Cardiac fibroblast (primary cell): ENCODE measurements around the gene RNF223.
"Not testable (repeated sequence)": the region's sequence is repeated elsewhere in the genome, so short reads cannot be mapped to it uniquely, and the experiment has no call there.

Experiments
- DNase-seq, 2 donors: peaks; one replicate each; pipeline versions ENCODE4 v3.0.0 to v3.0.0-alpha.2; 2010; ENCODE audit warnings: low read depth in 2 of 2
- H3K4me3 ChIP-seq, 2 donors: replicated peaks in 1 of 2; 1 replicate in 1 of 2; 2 replicates in 1 of 2; pipeline ENCODE4 v1.5.1; 2011; ENCODE audit warnings: low read depth in 2 of 2, low read length in 2 of 2, mild to moderate bottlenecking in 2 of 2, moderate library complexity in 1 of 2
- TF ChIP-seq, protein P1 (sequence below): IDR thresholded peaks from one replicate; pipeline ENCODE4 v1.5.1; 2011; ENCODE audit warnings: low read depth, mild to moderate bottlenecking, low read length, inconsistent platforms

RNF223 gene

DNA sequence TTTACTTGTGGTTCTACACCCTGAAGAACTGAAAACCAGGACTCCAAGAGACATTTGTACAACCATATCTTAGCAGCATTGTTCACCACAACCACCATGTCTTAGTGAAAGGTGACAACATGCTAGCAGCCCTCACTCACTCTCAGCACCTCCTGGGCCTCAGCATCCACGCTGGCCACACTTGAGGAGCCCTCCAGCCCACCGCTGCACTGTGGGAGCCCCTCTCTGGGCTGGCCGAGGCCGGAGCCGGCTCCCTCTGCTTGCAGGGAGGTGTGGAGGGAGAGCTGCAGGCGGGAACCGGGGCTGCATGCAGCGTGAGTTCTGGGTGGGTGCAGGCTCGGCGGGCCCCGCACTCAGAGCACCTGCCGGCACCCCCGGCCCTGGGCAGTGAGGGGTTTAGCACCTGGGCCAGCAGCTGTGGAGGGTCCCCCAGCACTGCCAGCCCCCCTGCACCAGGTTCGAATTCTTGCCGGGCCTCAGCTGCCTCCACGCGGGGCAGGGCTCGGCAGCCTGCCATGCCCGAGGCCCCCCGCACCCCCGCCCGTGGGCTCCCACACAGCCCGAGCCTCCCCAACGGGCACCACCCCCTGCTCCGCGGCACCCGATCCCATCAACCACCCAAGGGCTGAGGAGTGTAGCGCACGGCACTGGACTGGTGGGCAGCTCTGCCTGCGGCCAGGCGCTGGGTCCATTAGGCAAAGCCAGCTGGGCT is 32.6 kb upstream of the RNF223 start:
- no peak for DNase-seq
- H3K4me3 ChIP-seq: no peak overlapping the region
- TF ChIP-seq, protein P1, sequence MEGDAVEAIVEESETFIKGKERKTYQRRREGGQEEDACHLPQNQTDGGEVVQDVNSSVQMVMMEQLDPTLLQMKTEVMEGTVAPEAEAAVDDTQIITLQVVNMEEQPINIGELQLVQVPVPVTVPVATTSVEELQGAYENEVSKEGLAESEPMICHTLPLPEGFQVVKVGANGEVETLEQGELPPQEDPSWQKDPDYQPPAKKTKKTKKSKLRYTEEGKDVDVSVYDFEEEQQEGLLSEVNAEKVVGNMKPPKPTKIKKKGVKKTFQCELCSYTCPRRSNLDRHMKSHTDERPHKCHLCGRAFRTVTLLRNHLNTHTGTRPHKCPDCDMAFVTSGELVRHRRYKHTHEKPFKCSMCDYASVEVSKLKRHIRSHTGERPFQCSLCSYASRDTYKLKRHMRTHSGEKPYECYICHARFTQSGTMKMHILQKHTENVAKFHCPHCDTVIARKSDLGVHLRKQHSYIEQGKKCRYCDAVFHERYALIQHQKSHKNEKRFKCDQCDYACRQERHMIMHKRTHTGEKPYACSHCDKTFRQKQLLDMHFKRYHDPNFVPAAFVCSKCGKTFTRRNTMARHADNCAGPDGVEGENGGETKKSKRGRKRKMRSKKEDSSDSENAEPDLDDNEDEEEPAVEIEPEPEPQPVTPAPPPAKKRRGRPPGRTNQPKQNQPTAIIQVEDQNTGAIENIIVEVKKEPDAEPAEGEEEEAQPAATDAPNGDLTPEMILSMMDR: no peak

DNA sequence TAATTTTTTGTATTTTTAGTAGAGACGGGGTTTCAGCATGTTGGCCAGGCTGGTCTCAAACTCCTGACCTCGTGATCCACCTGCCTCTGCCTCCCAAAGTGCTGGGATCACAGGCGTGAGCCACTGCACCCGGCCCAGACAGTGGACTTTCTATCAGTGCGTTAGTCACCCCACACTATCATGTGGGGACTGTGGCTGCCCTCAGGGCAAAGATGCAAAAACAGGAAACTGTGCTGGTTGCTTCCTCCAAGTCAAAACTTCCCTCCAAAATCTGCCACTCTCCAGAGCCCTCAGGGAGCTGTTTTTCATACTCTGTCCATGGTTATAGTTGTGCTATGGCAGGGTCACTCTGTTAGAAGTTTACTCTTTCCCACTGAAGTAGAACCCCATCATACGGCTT is 30.0 kb upstream of the RNF223 start:
- DNase-seq, H3K4me3 ChIP-seq: not testable (repeated sequence)

DNA sequence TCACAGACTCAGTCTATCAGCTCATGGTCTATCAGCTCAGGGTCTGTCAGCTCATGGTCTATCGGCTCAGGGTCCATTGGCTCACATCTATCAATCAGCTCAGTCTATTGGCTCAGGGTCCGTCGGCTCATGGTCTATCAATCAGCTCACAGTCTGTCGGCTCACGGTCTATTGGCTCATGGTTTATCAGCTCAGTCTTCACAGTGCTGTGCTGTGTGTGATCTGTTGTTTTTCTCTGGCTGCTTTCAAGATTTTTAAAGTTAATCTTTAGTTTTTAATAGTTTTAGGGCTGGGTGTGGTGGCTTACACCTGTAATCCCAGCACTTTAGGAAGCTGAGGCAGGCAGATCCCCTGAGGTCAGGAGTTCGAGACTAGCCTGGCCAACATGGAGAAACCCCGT is 27.4 kb upstream of the RNF223 start:
- no peak overlapping the region for H3K4me3 ChIP-seq
- DNase-seq: no peak
- TF ChIP-seq, protein P1: no peak

DNA sequence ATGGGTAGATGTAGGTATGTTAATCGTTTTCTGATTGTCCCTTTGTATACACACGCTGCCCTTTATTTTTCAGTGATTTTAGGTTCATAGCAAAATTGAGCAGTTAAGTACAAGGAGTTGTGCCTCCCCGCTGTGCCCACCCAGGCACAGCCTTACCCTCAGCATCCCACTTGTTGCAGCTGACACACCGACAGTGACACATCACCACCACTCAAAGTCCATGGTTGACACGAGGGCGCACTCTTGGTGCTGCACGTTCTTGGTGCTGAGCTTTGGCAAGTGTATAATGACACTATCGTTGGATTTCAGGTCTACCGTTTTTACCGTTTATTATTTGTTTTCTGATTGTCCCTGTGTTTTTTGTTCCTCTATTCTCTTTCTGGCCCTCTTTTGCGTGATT is 26.2 kb upstream of the RNF223 start:
- TF ChIP-seq, protein P1: no peak
- H3K4me3 ChIP-seq: no peak overlapping the region
- DNase-seq: no peak

DNA sequence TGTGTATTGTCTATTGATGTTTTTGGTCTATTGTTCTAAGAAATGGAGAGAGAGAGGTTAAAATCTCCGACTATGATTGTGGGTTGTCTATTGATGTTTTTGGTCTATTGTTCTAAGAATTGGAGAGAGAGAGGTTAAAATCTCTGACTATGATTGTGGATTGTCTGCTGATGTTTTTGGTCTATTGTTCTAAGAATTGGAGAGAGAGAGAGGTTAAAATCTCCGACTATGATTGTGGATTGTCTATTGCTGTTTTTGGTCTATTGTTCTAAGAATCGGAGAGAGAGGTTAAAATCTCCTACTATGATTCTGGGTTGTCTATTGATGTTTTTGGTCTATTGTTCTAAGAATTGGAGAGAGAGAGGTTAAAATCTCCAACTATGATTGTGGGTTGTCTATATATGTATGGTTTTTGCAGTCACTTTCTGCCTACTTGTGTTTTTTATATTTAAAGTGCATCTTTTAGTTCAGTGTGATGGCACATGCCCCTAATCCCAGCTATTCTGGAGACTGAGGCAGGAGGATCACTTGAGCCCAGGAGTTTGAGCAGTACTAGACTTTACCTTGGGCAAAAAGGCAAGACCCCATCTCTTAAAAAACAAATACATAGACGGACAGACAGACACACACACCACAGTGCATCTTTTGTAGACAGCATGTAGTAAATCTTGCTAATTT is 25.5 kb upstream of the RNF223 start:
- H3K4me3 ChIP-seq: no peak overlapping the region
- DNase-seq: no peak
- TF ChIP-seq, protein P1: no peak

DNA sequence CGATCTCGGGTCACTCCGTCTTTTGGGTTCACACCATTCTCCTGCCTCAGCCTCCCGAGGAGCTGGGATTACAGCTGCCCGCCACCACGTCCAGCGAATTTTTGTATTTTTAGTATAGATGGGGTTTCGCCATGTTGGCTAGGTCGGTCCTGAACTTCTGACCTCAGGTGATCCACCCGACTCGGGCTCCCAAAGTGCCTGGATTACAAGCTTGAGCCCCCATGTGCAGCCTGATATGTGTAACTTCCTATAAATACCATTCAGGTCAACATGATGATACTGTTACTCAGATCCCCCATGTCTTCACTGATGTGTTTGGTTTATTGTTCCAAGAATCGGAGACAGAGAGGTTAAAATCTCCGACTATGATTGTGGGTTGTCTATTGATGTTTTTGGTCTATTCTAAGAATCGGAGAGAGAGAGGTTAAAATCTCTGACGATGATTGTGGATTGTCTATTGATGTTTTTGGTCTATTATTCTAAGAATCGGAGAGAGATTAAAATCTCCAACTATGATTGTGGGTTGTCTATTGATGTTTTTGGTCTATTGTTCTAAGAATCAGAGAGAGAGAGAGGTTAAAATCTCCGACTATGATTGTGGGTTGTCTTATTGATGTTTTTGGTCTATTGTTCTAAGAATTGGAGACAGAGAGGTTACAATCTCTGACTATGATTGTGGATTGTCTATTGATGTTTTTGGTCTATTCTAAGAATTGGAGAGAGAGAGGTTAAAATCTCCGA is 24.7 kb upstream of the RNF223 start:
- H3K4me3 ChIP-seq: no peak overlapping the region
- TF ChIP-seq, protein P1: no peak
- DNase-seq: no peak

DNA sequence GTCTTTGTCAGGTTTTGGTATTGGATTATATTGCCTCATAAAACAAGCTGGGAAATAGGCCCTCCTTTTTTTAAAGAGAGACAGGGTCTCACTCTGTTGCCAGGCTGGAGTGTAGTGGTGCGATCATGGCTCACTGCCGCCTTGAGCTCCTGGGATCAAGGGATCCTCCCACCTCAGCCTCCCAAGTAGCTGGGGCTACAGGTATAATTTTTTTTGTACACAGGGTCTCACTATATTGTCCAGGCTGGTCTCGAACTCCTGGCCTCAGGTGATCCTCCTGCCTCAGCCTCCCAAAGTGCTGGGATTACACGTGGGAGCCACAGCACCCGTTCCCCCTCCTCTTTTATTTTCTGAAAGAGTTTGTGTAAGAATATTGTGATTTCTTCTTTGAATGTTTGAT is 22.0 kb upstream of the RNF223 start:
- not testable (repeated sequence) for DNase-seq, H3K4me3 ChIP-seq
